ENCODE measurements around the gene PRKAG2.

PRKAG2 gene

DNA sequence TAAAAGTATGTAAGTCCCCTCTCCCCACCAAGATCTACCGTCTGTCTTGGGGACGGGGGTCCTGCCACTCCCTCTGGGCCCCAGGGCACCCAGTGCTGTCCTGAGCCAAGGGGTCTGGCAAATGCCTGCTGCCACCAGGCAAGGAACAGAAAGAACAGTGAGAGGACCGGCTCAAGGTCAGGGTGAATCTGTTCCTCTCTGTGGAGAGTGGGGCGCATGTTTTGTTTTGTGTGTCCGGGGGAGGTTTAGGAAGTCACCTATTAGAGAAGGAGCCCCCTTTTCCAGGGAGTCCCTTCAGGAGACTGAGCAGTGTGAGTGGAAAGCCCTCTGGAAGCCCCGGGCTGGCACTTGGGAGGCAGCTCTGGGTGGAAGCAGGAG is 198.7 kb downstream of the PRKAG2 start:
- no peak for DNase-seq (ENCODE audit: low spot score)

DNA sequence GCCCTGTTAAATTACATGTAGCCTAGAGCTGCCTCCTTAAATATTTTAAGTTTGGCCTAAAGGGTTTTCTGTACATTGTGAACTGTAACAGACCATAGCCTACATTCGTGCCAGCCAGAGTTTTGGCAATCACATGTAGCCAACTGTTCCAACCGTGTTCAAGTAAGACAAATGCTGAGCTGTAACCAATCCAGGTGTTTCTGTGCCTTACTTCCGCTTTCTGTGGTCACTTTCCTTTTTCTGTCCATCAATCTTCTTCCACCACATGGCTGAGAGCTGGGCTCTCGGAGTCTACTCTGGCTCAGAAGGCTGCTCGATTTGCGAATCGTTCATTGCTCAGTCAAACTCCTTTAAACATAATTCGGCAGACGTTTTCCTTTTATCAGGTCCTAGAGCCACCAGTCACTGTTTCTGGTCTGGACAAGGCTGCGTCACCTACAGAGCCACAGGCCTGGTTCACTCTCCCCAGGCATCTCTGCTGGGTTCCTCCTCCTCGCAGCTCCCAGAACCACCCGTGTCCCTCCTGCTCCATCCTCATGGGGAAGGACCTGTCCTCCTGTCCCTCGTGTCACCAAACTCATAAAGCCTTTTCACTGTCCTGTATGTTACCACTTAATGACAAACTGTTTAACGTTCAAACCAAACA is 199.2 kb downstream of the PRKAG2 start:
- no peak for DNase-seq (ENCODE audit: low spot score)

DNA sequence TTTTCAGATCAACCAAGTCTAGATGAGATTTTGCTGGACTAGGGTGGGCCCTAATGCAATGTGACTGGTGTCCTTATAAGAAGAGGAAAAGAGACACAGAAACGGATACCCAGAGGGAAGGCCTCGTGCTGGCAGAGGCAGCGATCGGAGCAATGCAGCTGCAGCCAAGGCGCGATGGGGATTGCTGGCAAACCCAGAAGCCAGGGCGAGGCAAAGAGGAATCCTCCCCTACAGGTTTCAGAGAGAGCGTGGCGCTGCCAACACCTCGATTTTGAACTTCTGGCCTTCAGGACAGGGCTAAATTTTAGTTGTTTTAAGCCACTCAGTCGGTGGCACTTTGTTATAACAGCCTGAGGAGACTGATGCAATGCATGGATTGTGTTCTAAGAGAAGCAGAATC is 200.2 kb downstream of the PRKAG2 start:
- DNase-seq (ENCODE audit: low spot score): no peak

DNA sequence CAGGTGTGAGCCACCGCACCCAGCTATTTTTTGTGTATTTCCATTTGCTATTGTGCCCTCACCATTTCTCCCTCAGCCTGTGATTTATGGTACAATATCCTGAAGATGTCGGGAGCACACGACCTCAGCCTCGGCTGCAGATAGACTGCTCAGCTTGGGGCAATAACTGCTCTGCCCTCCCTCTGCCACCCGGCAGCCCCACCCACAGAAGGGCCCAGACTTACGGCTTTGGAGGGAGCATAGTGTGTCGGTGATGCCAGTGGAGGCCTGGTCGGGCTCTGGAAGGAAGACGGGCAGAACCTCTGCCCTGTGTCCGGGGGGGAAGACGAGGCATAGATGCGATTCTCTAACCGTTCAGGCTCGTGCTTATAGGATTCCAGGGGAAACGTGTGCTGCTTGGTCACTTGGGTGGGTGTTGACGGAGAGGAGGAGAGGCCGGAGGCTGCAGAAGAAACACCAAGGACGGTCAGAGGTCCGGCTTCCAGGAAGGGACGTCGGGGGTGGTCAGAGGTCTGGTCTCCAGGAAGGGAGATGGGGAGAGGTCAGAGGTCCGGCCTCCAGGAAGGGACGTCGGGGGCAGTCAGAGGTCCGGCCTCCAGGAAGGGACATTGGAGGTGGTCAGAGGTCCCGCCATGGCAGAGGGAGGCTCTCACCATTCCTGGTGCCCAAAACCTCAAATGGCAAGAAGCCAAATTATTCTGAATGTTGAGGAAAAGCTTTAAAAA is 201.6 kb downstream of the PRKAG2 start:
- DNase-seq (ENCODE audit: low spot score): no peak

DNA sequence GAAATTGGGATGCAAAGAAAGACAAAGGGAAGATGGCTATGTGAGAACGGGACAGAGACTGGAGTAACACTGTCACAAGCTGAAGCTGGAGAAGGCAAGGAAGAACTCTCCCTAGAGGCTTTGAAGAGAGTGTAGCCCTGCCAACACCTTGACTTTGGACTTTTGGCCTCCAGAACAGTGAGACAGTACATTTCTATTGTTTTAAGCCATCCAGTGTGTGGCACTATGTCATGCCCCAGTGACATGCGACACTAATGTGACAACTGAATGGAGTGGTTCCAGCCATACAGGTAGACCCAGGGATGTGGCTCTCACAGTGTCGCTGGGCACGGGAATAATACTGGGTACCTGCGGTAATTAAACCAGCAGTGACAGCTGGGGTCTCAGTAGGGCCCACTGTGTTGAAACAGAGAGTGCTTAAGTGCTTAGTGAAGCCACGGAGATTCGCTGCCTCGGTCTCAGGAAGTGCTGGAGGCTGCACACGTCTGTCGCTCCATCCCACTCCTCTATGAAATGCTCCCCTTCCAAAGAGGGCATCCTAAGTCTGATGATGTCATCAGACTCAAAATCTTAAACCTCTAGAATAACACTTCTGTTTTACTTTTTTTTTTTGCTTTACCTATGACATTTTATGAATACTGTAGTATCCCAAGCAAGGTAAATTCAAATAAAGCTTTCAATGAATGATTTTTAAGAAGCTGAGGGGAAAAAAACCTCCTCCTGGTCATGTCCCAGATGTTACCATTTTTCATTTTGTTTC is 202.6 kb downstream of the PRKAG2 start:
- DNase-seq (ENCODE audit: low spot score): no peak

DNA sequence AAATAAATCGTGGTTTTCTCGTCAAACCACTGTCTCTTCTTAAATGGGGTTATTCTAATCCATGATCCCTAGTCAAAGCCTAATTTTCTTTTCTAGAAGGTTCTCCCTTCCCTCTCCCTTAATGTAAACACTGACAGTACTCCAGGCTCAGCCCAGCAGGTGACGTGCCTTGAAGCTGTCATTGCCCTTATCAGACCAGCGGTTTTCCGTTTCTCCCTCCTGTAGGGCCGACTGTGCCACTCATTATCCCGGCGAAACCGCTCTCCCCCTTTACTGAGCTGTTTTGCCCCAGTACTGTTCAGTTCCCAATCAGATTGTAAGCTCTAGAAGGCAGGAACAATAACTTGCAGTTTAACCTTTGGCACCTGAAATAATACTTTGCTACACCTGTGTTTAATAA is 203.7 kb downstream of the PRKAG2 start:
- DNase-seq (ENCODE audit: low spot score): no peak

DNA sequence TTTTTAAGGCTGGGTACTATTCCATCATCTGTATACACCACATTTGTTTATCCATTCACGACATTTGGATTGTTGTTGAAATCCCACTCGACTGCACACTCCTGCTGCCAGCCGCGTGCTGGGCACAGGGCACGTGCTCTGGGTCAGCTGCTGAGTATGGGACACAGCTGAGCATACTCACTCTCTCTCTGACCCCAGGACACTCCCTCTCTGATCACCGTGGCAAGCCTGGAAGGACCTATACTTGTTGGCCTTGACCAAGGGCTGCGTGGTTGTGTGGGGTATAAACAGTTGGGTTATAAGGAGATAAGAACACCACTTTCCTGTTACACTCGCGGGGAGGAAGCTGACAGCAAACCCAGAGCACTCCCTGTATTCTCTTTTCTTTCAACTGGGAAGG is 204.2 kb downstream of the PRKAG2 start:
- no peak for DNase-seq (ENCODE audit: low spot score)

DNA sequence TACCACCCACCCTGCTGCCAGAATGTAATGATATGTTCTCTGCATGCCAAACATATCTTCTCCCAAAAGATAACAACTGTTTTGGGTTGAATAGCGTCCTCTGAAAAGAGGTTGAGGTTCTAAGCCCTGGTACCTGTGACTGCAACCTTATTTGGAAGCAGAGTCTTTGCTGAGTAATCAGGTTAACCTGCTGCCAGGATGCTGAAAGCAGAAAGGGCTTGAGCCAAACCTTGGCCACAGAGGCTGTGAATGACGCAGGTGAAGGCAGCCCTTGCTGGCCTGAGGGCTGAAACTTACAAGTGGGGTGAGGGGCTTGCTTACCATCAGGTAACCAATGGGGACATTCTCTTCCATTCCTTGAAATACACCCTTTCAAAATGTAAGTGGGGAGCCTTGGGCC is 205.4 kb downstream of the PRKAG2 start:
- no peak for DNase-seq (ENCODE audit: low spot score)

DNA sequence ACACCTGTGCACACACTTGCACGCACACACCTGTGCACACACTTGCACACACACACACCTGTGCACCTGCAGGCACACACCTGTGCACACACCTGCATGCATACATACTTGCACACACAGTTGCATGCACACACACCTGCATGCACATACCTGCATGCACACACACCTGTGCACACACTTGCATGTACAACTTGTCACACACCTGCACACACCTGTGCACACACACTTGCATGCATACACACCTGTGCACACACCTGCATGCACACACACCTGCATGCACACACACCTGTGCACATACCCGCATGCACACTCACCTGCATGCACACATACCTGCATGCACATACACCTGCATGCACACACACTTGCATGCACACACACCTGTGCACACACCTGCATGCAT is 207.2 kb downstream of the PRKAG2 start:
- DNase-seq (ENCODE audit: low spot score): no peak

DNA sequence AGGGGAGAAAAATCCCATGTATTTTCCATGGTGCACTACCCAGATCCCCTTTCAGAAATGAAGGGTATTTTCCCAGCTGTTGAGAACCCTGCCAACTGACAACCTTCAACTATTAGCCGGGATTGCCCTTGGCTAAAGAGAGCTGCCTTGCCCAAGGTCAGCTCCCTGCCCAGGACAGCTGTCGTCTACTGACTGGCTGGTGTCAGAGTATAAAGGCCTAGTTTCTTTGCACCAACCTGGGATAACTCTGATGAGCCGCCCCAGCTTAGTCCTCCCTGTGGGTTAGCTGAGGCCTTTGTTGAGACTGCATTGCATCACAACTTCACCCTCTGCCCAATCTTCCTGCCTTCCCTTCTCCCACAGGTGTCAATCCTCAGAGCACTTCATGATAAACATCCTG is 210.0 kb downstream of the PRKAG2 start:
- DNase-seq (ENCODE audit: low spot score): no peak

DNA sequence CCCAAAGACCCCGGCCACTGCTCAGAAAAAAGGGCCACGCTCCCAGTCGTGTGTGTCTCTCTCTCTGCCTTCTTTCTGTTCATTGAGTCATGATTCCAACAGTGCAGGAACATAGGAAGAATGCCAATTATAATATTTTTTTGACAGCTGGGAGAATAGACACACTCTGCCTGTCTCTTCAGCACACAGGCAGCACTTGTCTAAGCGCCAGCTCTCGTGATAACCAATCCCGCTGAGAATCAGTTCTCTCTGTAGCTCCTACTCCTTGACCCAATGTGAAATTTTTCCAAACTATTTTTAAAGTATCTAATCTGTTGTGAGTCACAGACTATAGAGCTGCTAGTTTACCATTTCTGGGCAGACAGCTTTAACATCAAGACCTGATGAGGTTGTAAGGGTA is 211.5 kb downstream of the PRKAG2 start:
- peak; percentile 65 for DNase-seq (ENCODE audit: low spot score)

DNA sequence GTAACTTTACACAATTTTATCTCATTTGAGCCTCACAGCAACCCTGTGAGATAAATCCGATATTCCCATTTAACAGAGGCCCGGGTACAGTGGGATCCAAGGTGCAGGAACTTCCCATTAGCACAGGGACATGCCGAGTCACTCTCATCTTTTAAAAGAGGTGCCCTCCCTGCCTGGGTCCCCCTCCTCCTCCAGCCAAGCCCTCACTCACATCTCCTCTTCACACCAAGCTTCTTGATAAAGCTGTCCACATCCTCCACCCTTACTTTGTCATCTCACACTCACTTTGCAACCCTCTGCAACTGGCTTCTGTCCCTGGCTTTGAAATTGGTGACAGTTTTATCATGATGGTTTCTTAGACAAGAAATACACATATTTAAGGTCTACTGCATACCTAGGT is 212.6 kb downstream of the PRKAG2 start:
- DNase-seq (ENCODE audit: low spot score): no peak

DNA sequence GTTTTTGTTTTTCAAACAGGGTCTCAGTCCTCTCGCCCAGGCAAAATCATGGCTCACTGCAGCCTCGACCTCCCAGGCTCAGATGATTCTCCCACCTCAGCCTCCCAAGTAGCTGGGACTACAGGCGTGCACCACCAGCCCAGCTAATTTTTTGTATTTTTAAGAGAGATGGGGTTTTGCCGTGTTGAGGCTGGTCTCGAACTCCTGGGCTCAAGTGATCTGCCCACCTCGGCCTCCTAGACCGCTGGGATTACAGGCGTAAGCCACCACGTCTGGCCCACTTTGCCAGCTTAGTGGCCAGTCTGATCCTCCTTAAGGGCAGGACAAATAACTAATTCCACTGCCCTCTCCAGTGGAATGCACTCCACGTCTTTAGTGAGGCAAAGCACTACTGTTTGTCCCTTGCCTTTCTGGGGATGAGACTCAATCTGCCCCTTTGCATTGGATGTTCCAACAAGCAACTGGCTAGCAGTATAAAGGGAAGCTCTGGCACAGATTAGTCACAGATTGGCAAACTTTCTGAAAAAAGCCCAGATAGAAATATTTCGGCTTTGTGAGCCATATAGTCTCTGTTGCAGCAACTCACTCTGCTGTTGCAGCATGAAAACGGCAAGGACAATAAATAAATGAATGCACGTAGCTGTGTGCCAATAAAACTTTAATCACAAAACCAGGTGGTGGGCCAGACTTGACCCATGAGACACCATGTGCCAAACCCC is 213.4 kb downstream of the PRKAG2 start:
- no peak for DNase-seq (ENCODE audit: low spot score)

DNA sequence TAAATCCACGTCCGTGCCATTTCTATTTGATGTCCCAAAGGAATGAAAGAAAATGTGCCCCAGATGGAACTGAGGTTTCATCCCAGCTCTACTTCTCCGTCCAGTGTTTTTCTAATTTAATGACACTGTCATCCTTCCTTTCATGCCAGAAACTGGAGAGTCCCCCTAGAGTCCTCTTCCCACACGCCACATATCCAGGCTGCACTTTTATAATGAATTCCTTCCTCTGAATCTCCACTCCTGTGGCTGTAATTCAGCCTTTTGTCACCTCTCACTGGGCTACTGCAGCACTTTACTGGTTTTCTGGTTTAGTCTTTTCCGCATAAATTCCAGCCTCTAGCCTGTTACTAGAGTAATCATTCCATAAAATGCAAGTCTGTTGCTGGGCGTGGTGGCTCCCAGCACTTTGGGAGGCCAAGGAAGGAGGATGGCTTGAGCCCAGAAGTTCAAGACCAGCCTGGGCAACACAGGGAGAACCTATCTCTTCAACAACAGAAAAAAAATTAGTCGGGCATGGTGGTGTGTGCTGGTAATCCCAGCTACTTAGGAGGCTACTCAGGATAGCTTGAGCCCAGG is 214.6 kb downstream of the PRKAG2 start:
- DNase-seq (ENCODE audit: low spot score): peak; percentile 47

DNA sequence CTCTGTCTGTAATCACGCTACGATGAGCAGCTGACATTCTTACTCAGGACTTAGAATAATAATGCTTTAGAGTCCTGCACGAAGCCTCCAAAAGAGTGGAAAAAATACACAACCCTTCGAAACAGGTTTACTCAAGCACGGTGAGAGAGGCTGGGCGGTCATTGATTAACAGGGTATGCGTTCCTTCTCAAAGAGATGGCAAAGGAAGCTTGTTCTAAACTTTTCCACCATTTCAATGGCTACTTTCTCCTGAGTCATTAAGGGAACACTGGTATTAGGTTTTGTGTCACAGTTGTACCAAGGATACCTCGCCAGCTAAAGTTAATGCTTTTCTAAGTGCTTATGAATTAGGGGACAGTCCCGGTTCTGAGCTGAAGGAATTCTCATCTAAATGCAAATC is 215.3 kb downstream of the PRKAG2 start:
- DNase-seq (ENCODE audit: low spot score): no peak

DNA sequence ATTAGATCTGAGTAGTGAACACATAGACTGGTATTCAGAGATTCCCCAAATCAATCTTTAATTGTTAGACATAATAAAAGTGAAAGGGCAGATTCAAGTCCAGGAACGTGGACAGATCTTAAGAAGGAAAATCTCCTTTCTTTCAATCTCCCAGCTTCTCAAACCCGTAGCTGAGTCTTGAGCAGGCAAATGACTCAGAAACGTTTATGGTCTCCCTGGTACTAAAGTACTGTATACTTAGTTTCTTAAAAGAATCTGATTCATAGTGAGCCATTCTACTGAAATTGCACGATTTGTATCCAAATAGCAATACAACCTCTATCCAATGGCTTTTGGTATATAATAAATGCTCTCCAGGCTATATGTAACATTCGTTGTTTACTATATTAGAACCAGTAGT is 216.8 kb downstream of the PRKAG2 start:
- DNase-seq (ENCODE audit: low spot score): no peak

DNA sequence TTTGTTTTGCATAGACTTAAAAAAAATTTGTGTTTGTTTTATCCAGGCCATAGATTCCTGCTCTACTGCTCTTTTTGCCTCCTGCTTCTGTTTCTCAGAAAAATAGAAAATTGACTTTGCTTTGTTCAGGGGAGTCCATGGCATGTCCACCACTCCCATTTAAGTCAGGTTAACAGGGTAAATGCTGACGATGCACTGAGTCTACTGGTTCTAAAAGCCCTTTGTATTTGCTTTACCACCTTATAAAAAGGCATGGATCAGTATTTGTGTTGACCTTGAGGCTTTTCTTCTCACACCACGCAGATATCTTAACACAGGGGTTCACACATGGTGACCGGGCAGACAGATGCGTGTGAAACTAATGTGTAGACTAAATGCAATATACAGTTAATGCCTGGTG is 217.7 kb downstream of the PRKAG2 start:
- no peak for DNase-seq (ENCODE audit: low spot score)

DNA sequence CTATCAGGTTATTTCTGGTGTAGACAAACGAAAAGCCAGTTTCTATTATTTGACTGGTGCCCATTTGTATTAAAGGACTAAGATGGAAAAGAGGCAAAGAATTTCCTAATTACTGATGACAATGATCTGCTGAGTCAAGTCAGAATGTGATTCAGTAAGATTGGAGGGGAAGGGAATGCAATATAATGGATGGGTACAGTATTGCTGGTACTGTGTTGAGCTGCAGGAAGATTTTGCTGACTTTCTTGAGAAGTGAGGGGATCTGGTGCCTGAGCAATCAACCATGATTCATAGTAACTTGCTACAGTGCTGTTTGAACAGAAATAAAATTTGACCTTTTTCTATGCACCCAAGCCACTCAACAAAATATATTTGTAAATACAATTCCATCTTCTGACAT is 218.1 kb downstream of the PRKAG2 start:
- no peak for DNase-seq (ENCODE audit: low spot score)

DNA sequence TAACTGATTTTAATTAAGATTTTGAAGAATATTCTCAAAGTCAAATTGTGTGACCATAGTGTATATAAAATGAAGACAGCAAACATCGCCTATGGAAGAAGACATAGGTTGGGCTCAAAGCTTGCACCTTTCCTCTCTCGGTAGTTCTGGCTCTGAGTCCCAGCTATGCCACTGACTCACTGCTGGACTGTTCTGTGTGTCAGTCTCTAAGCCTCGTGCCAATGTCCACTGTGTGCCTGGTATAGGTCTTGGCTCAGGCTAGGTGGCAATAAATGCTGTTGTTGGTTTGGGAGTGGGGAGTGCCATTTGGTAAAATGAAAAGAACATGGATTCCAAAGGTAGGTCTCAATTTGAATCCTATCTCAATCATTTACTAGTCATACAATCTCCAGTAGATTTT is 219.7 kb downstream of the PRKAG2 start:
- DNase-seq (ENCODE audit: low spot score): no peak

DNA sequence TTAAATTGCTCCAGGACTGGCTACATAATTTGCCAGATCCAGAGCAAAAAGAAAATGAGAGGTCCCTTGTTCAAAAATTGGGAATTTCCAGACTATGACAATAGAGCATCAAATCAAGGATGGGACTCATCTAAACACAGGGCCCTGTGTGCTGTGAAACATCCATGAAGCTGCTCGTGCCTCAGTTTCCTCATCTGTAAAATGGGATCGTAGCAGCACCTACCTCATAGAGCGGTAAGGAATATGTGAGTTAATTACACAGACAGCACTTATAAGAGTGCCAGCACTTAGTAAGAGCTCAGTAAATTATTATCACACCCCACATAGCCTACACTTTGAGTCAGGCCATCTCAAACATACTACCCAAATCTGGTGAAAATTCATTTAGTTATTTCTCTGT is 221.4 kb downstream of the PRKAG2 start:
- DNase-seq (ENCODE audit: low spot score): no peak

DNA sequence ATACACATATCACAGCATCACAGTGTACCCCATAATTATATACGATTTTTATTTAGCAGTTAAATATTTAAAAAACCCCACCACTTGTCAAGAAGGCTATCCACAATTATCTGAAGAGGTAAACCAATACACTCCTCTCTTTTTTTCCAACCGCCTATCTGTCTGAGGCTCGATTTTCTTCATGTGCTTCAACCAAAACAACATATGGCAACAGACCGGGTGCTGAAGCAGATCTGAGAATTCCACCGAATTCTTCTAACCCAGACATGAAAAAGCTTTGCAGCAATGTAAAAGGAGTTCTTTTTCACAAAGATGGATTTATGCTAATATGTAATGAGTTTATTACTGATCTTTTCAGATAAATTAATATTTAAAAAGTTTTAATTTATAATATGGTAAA is 224.8 kb downstream of the PRKAG2 start:
- no peak for DNase-seq (ENCODE audit: low spot score)

DNA sequence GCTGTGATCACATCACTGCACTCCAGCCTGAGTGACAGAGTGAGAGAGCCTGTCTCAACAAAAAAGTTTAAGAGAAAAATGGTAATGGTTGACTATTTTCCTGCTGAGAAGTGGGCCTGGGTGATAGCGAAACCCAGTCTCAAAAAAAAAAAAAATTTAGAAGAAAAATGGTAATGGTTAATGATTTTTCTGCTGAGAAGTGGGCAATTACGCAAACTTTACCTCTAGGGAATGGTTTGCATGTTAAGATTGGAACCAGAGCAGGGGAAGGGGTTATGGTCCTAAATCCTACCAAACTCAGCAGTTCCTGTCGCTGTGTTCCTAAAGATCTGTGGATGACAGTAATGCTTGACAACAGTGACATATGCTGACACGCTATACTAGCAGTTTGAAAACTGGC is 226.8 kb downstream of the PRKAG2 start:
- no peak for DNase-seq (ENCODE audit: low spot score)
